ENCODE data around the gene METTL1.

The METTL1 gene

GRCh38 chr12:57767305-57767698 is 4.6 kb downstream of the METTL1 start:
- FAIRE-seq: no peak

DNA sequence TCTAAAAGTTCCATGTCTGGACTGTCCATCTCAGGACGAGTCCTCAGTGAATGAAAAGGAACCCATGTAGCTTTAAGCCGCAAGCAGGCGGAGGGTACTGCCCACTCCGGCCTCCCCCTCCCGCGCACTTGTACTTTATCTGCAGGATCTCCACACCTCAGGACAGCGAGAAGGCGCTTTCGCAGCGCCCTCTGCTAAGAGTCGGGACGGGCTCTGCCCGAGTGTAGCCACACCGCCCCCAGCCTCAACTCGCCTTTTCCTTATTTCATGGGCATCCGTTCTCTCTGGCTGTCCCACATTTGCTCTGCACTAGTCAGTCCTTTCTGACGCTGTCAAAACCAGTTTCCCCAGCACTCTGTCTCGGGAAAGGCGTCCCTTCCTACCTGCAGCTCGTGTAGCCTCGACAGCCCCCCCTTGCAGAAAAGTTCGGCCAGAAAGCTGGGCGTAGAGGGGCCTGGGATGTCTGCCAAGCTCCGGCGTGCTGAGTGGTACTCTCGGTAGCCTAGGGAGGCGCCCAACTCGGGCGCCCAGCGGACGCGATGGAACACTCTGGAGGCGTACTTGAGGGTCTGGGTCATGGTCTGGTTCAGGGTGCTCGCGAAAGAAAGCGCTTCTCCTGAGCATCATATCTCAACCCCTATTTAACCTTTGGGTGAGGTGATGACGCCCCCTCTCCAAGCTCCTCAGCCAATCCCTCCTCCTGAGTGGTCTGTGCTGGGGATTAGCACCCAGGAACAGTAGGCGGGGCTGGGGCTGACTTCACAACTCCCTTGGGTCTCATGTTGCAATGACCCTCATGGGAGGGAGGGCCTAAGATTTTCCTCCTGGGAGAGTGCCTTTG is 5.2 kb downstream of the METTL1 start, which contains the start of gene CYP27B1:
Gene CYP27B1, minus strand, starts transcription at position 615 of the 841 bp plus-strand sequence. Its CDS starts 37 bp downstream, at position 578.
- no peak for FAIRE-seq

GRCh38 chr12:57765698-57766463 is 6.0 kb downstream of the METTL1 start:
- no peak for FAIRE-seq

DNA sequence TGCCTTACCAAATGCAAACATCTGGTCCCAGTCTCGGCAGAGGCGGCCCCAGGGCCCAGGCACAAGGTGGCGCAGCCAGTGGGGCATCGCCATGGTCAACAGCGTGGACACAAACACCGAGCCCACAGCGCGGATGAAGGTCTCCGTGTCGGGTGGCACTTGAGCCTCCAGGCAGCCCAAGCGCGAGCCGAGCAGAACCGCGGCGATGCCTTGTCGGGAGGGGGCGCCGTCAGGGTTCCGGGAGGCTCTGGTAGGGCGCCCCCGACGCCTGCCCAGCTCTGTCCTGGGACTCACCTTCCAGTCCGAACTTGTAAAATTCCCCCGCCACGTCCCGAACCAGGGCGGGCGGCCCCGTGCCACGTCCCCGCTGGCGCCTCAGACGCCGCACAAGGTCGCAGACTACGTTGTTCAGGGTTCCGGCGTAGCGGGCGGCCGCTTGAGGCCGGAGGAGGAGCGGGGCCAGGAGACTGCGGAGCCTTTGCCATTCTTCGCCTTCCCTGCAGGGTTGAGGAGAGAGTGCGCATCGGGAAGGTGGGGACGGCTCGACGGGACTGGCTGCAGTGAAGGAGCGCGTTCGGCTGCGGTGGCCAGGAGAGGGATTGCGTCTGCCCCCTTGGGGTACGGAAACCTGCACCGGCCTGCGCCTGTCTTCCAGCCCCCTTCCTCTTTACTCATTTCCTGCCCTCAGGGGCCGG is 6.8 kb downstream of the METTL1 start:
- no peak for FAIRE-seq

GRCh38 chr12:57764662-57765002 is 7.3 kb downstream of the METTL1 start:
- FAIRE-seq: no peak

DNA sequence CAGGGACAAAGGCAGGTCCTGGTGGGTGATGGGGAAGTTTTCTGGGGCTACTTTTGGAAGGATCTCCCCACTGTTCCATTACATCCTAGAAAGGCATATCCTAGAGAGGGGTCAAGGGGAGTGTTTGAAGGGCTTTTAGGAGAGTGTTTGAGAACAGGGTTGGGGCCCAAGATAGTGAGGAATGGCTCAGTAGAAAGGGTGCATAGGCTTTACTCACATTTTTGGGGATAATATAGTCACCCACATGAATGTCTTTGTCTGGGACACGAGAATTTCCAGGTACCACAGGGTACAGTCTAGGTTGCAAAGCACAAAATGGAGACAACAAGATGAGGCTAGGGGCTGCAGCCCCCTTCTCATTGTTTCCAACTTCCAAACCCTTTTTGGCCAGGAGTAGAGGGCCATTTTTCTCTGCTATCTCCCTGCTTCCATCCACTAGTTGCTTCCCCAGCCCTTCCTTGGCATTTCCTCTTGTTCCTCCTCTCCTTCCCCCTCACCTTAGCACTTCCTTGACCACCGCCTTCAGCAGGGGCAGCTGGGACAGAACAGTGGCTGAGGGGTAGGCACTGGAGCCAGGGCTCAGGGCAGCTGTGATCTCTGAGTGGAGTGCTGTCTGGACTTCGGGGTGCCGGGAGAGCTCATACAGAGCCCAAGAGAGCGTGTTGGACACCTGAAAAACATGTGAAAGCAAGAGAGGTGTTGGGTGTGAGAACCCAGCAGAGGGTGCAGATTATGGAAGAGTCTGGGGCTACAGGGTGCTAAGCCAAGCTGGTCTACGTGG is 7.8 kb downstream of the METTL1 start:
- FAIRE-seq: no peak

DNA sequence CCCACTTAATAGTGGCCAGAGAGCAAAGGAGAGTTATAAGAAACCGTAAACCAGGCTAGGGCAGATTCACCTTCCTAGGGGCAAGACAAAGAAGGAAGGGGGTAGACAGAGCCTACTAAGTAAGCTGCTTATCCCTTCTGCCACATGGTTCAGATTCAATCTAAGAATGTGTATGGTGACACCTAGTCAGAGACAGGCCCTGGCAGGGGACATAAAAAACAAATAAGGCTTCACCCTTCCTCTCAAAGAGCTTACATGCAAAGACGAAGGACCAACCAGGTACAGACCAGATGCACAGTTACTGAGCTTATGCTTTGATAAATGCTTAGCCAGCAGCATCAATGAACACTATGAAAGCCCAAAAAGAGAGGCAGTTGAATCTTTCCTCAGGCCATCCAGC is 9.4 kb downstream of the METTL1 start:
- no peak for FAIRE-seq

DNA sequence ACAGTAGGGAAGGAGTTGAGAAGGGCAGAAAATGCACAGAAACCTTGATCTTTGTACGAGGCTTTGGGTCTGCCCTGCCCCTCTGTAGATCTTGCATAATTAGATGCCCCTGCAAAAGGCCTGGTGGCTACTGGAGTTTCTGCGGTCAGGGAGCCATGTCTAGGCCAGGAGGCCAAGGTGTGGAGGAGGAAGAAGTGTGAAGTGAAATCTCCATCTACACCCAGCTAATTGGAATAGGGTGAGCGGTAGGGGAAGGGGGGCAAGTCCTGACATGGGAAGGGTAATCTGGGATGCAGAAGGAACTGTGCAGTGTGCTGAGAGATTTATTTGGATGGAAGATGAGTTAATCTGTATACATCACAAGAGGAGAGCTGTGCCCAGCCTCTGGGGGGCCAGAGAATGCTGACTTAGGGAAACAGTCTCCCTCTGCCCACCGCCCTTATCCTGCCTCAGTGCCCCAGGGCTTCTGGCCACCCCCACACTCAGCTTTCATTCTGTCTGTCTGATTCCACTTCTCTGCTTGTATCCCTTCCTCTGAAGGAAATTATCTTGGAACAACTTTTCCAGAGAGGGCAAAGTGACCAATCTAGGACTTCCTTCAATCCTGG is 10.4 kb downstream of the METTL1 start:
- no peak for FAIRE-seq

DNA sequence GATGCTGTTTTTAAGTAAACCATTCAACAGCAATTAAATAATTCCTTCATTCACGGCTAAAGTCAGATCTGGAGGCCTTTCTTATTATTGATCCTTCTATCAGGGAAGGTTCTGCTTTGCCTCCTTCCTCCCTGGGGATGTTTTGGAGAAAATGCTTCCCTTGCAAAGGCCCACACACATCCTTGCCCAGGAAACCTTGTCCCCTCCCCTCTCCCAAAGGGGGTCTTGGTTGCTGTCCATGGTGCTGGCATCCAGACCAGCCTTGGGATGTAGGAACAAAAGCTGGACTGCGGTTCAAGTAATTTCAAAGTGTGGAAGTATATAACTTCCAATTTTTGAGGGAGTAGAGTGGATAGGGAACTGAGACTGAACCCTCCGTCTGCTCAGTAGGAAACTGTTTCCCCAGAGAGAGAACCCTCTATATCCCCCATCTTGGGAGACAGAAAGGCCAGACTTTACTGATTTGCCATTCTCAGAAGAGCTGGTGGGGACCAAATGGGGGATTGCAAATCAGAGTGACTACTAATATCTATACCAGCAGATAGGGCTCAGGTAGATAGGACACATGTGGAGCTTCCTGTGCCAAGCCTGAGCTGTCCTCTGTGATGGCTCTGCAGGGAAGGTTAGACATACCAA is 11.4 kb downstream of the METTL1 start:
- no peak for FAIRE-seq

DNA sequence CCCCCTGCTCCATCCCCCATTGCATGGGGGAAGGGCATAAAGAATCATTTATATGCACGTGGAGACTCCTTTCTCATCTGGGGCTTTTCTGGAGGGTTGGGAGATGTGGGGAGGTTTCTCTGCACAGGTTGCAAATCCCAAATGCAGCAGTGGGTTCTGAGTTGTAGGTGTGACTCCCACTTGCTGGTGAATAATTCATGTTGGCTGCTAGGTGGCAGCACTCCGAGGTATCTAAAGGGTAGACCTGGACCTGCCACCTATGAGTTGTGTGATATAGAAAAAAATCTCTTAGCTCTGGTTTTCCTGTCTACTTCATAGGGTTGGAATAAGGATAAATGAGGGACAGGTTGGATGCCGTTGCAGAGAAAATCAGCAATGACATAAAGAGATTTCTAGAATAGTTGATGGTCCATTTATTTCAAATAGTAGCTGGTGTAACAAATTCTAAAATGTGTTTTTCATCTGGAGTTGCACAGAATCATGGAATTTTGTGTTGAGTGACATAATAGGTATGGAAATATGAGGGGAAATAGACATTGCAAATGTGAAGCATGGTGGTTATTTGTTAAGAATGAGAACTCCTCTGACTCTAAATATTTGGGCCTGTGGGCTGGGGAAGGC is 12.4 kb downstream of the METTL1 start:
- no peak for FAIRE-seq

DNA sequence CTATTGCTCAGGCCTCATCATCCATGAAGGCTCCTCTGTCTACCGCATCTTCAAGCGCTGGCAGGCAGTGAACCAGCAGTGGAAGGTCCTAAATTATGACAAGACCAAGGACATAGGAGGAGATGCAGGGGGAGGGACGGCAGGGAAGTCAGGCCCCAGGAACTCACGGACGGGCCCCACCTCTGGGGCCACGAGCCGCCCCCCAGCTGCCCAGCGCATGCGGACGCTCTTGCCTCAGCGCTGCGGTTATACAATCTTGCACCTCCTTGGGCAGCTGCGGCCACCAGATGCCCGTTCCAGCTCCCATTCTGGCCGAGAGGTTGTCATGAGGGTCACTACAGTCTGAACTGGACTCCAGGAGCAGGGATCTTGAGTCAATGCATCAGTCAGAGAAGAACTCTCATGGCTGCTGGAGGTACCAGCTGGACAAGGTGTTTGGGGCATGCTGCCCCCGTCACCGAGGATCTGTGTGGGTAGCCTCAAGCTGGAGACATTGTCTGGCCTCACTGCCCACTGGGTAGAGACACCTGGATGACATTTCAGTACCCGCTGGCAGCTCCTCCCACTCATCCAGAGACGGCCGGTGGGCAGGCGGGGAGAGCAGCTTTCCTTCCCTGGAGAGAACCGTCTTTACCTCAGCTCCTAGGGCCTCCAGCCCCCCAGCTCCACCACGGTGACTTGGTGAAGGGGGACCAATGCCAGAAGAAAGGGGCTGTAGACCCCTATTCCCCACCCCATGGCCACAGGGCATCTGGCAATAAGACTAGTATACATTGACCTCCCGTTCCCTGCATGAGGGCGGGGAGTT is 13.1 kb downstream of the METTL1 start:
- no peak for FAIRE-seq

GRCh38 chr12:57757771-57758170 is 14.1 kb downstream of the METTL1 start:
- no peak for FAIRE-seq

GRCh38 chr12:57756406-57757341 is 15.2 kb downstream of the METTL1 start:
- no peak for FAIRE-seq

GRCh38 chr12:57755454-57756372 is 16.2 kb downstream of the METTL1 start:
- FAIRE-seq: no peak

GRCh38 chr12:57755194-57755453 is 16.8 kb downstream of the METTL1 start:
- no peak for FAIRE-seq

- FAIRE-seq: no peak
Observed at GRCh38 chr12:57754411-57755193, 17.3 kb downstream of the METTL1 start, which contains the start of gene MARCHF9. TSS of gene MARCHF9 (plus strand) at chr12:57755103. CDS start at chr12:57755529, 426 bp downstream.

GRCh38 chr12:57753756-57754337 is 18.1 kb downstream of the METTL1 start:
- no peak for FAIRE-seq
